MM.1S (cell line): Measurements from ENCODE around the gene PCYOX1L.

Experiments
- DNase-seq: peaks from one replicate; pipeline ENCODE4 v3.0.0-alpha.2; 2015
- H2AFZ ChIP-seq: fragments of 300-600 bp; sonication (generic); 2 replicates; pipeline ENCODE4 v1.6.0; 2016; ENCODE audit warnings: antibody characterized with exemption, low read length
- H3F3A ChIP-seq: fragments of 300-600 bp; sonication (generic); 2 replicates; pipeline ENCODE4 v1.6.1; 2016; ENCODE audit warnings: mild to moderate bottlenecking, antibody characterized with exemption, low read length, moderate library complexity, mixed read lengths; ENCODE audit not compliant: insufficient read depth
- H3K27ac ChIP-seq: fragments of 300-600 bp; sonication (generic); 2 replicates; pipeline ENCODE4 v1.5.1; 2016; ENCODE audit warnings: mild to moderate bottlenecking, low read length
- H3K27me3 ChIP-seq: fragments of 300-600 bp; sonication (generic); replicated peaks from 2 replicates; pipeline ENCODE4 v1.6.0; 2016; ENCODE audit warnings: low read length; ENCODE audit not compliant: insufficient read depth
- H3K36me3 ChIP-seq: fragments of 300-600 bp; sonication (generic); replicated peaks from 2 replicates; pipeline ENCODE4 v1.6.1; 2016; ENCODE audit warnings: mild to moderate bottlenecking, low read length, mixed read lengths; ENCODE audit not compliant: insufficient read depth
- H3K4me1 ChIP-seq: fragments of 300-600 bp; sonication (generic); 2 replicates; pipeline ENCODE4 v1.6.1; 2016; ENCODE audit warnings: low read length, mixed read lengths
- H3K4me2 ChIP-seq: fragments of 300-600 bp; sonication (generic); 2 replicates; pipeline ENCODE4 v1.6.0; 2016; ENCODE audit warnings: low read depth, low read length
- H3K4me3 ChIP-seq: fragments of 300-600 bp; sonication (generic); 2 replicates; pipeline ENCODE4 v1.5.1; 2016; ENCODE audit warnings: low read length, mixed read lengths
- H3K79me2 ChIP-seq: fragments of 300-600 bp; sonication (generic); 2 replicates; pipeline ENCODE4 v1.6.1; 2016; ENCODE audit warnings: mixed run types, low read length, mixed read lengths
- H3K9ac ChIP-seq: fragments of 300-600 bp; sonication (generic); 2 replicates; pipeline ENCODE4 v1.6.1; 2016; ENCODE audit warnings: low read length, mixed read lengths
- H3K9me2 ChIP-seq: fragments of 300-600 bp; sonication (generic); replicated peaks from 2 replicates; pipeline ENCODE4 v1.6.1; 2016; ENCODE audit warnings: mild to moderate bottlenecking, low read length, mixed read lengths; ENCODE audit not compliant: insufficient read depth
- H3K9me3 ChIP-seq: fragments of 300-600 bp; sonication (generic); replicated peaks from 2 replicates; pipeline ENCODE4 v1.6.1; 2016; ENCODE audit warnings: mild to moderate bottlenecking, low read length, mixed read lengths; ENCODE audit not compliant: insufficient read depth
- H4K20me1 ChIP-seq: fragments of 300-600 bp; sonication (generic); 2 replicates; pipeline ENCODE4 v1.6.1; 2016; ENCODE audit warnings: mild to moderate bottlenecking, low read length, moderate library complexity, mixed read lengths; ENCODE audit not compliant: insufficient read depth
- CTCF ChIP-seq: fragments of 300-600 bp; sonication (generic); IDR thresholded peaks from 2 replicates; pipeline ENCODE4 v1.5.1; 2016; ENCODE audit warnings: antibody characterized with exemption, low read length, mixed read lengths
- EZH2 ChIP-seq: fragments of 300-600 bp; sonication (generic); optimal IDR thresholded peaks from 2 replicates; pipeline ENCODE3; 2017; ENCODE audit warnings: low read depth, mild to moderate bottlenecking, antibody characterized with exemption, low read length, mixed read lengths
- EZH2phosphoT487 ChIP-seq: fragments of 300-600 bp; sonication (generic); IDR thresholded peaks from 2 replicates; pipeline ENCODE4 v1.6.1; 2018; ENCODE audit warnings: antibody characterized with exemption, low read length

The PCYOX1L gene

GRCh38 chr5:149401051-149401450 is 43.2 kb downstream of the PCYOX1L start:
- Histone ChIP-seq H3K4me2 (no peak overlapping the region), H3K27ac (no peak overlapping the region)
- DNase-seq = no peak

GRCh38 chr5:149402291-149402690 is 44.4 kb downstream of the PCYOX1L start:
- DNase-seq = no peak
- Histone ChIP-seq H3F3A (no peaks in the 10 kb centered on the region), H3K4me2 (no peak overlapping the region), H3K36me3 (no peaks in the 10 kb centered on the region), H3K79me2 (no peaks in the 10 kb centered on the region), H3K9ac (no peak overlapping the region), H4K20me1 (no peaks in the 10 kb centered on the region), H3K9me3 (no peaks in the 10 kb centered on the region), H3K27me3 (no peaks in the 10 kb centered on the region), H3K27ac (no peak overlapping the region), H3K9me2 (no peaks in the 10 kb centered on the region), H3K4me1 (no peaks in the 10 kb centered on the region), H3K4me3 (no peak overlapping the region), H2AFZ (no peak overlapping the region)
- TF ChIP-seq CTCF = no peak
- no peak for TF ChIP-seq EZH2
- TF ChIP-seq EZH2phosphoT487 = no peak

More at GRCh38 chr5:149401051-149401450, 43.2 kb downstream of the PCYOX1L start:
- Histone ChIP-seq H3K9ac (no peak overlapping the region), H3K4me1 (no peaks in the 10 kb centered on the region), H3F3A (no peaks in the 10 kb centered on the region), H3K9me2 (no peaks in the 10 kb centered on the region), H3K79me2 (no peaks in the 10 kb centered on the region), H3K36me3 (no peaks in the 10 kb centered on the region), H3K9me3 (no peaks in the 10 kb centered on the region), H3K27me3 (no peaks in the 10 kb centered on the region), H2AFZ (no peak overlapping the region), H3K4me3 (no peak overlapping the region), H4K20me1 (no peaks in the 10 kb centered on the region)
- TF ChIP-seq EZH2phosphoT487 (no peak), CTCF (no peak), EZH2 (no peak)

- Histone ChIP-seq H3K4me3 (no peak overlapping the region), H3K4me2 (no peak overlapping the region)
- DNase-seq = no peak
These were observed 46.3 kb downstream of the PCYOX1L start for GRCh38 chr5:149403923-149404745.

More at GRCh38 chr5:149403923-149404745, 46.3 kb downstream of the PCYOX1L start:
- H3K79me2 ChIP-seq = no peaks in the 10 kb centered on the region
- no peak for TF ChIP-seq CTCF
- no peak for TF ChIP-seq EZH2phosphoT487
- no peak for TF ChIP-seq EZH2
- H4K20me1 ChIP-seq = no peaks in the 10 kb centered on the region
- H3K9me3 ChIP-seq = no peaks in the 10 kb centered on the region
- no peak overlapping the region for H3K9ac ChIP-seq
- H3K36me3 ChIP-seq = no peaks in the 10 kb centered on the region
- H3K4me1 ChIP-seq = no peaks in the 10 kb centered on the region
- H3K27ac ChIP-seq = no peak overlapping the region
- H3K9me2 ChIP-seq = no peaks in the 10 kb centered on the region
- no peaks in the 10 kb centered on the region for H3F3A ChIP-seq
- H2AFZ ChIP-seq = no peak overlapping the region
- H3K27me3 ChIP-seq = no peaks in the 10 kb centered on the region
